SKM-1 (cell line): ENCODE data around the gene GFAP.

Source experiments
- DNase-seq: peaks from one replicate; lab custom pipeline; 2025; ENCODE audit not compliant: unreplicated experiment; lab: John Stamatoyannopoulos, UW

GFAP gene

DNA sequence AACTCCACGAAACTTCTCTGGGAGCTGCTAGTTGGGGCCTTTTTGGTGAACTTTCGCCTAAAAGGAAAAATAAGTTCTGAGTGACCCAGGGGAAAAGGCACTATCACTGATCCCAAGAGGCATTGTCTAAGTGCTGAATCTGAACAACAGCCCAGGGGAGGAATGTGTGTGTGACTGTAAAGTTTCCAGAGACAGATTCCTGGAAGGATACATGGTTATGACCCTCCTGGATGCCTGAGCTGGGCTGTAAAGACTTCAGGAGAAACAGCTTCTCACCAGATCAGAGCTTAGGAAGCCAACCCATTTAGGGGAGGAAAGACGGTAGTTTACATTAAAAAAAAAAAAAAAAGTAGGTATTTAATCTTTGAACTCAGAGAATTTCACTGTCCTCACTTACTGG lies 47.5 kb downstream of the GFAP start:
- no peak for DNase-seq

- DNase-seq: no peak
These were observed 49.4 kb downstream of the GFAP start for GRCh38 chr17:44865931-44866330.

- peak; percentile 44 for DNase-seq
These were observed 50.1 kb downstream of the GFAP start for GRCh38 chr17:44865231-44865660.

- no peak for DNase-seq
These were observed 50.5 kb downstream of the GFAP start for GRCh38 chr17:44864831-44865230.

DNA sequence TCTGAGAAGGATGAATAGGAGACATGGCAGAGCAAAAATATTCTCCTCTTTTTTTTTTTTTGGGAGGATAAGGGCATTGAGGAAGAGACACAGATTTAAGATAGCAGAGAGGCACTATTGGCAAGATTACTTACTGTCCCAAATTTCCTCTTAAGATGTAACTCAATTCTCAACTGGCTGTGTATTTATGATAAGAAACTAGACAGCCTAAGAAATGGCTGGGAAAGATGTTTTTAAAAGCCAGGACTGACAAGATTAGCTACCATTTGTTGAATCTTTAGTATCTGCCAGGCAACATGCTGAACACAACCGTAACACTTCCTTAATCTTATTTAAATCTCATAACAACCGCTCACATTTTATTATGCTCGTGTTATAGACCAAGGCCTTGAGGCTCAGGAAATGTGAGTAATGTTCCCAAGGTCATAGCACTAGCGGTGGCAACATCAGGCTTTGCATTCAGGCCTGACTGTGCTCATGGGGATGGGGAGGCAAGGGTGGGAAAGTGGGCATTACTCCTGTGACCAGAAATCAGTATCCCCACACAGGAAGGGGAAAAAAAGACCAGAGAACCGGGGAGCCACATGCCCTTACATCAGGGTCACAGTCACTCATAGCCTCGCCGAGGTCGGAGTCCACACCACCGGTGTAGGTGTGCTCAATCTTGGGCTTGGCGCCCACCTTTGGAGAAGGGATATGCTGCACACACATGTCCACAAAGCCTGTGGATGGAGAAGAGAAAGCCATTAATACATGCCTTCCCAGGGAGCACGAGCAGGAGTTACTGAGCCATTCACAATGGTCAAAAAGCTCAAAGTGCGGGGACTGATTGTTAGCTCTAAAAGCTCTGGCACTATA lies 52.0 kb downstream of the GFAP start:
- no peak for DNase-seq

- DNase-seq: no peak
These were observed 52.9 kb downstream of the GFAP start for GRCh38 chr17:44862278-44862914.

DNA sequence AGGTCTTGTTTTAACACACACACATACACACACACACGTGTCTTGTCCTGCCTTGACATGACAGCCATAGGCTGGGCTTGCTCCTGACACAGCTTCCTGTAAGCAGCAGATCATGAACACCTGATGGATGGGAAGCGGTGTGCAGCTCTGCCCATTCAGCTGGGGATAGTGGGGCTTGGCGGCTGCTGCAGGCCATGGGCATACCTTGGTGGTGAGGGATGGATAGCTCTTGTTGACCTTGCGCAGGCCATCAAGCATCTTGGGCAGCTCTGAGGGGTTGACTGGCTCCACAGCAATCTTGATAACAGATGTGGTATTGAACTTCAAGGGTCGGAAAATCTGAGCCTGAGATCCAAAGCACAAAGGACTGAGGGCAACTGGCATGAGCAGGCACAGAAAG lies 55.6 kb downstream of the GFAP start:
- DNase-seq: no peak

- DNase-seq: no peak
These were observed 61.1 kb downstream of the GFAP start for GRCh38 chr17:44854192-44854591.
